ENCODE measurements around the gene EGFL7. TPM values are rescaled to one million over a fixed set of nuclear protein-coding genes. Genes with fewer than 3 reads are reported as not detected.
A peak's percentile ranks its signal among the peaks of the same experiment; 100 is the strongest.

EGFL7 gene
- total and polyA plus RNA-seq, 2 of the 8 experiments (the other 6 are each of a cell fraction or from before 2014, with no cell fraction given) = 37.8 to 53.4 TPM

GRCh38 chr9:136665111-136665703, 2.5 kb downstream of the EGFL7 start (continued):
- TF ChIP-seq RNF2 (IDR thresholded peaks at IDR 0.05; ENCODE audit: borderline replicate concordance, low read depth, low read length, missing control alignments, poor library complexity, severe bottlenecking) (no peak), CHD1 (IDR thresholded peaks at IDR 0.05; ENCODE audit: low read depth, low read length) (no peak), JUND (IDR thresholded peaks at IDR 0.05; ENCODE audit: low read length) (no peak), SAP30 (IDR thresholded peaks at IDR 0.05; ENCODE audit: insufficient read depth, insufficient replicate concordance, low read length) (no peak), GTF2F1 (IDR thresholded peaks at IDR 0.05; ENCODE audit: borderline replicate concordance, low read depth, low read length) (no peak), GABPA (IDR thresholded peaks at IDR 0.05; ENCODE audit: borderline replicate concordance, insufficient read depth, low read length) (peak; percentile 54), SIN3A (conservative IDR thresholded peaks at IDR 0.05 in 1 of 2, IDR thresholded peaks at IDR 0.05 in 1 of 2; ENCODE audit: low read depth in 1 of 2, low read length in 2 of 2) (no peak), TEAD4 (IDR thresholded peaks at IDR 0.05; ENCODE audit: low read depth, low read length) (no peak), SRF (IDR thresholded peaks at IDR 0.05; ENCODE audit: low read depth, low read length) (no peak), FOSL1 (IDR thresholded peaks at IDR 0.05; ENCODE audit: insufficient read depth, low read depth, low read length) (no peak), NRF1 (IDR thresholded peaks at IDR 0.05; ENCODE audit: low read depth, low read length) (no peak), PHF8 (conservative IDR thresholded peaks at IDR 0.05; ENCODE audit: low read depth, low read length) (0 out of 2 replicates have a peak, but pooled peaks have one; percentile 25), TAF7 (optimal IDR thresholded peaks at IDR 0.05; ENCODE audit: borderline replicate concordance, low read depth, low read length) (no peak)
- TF ChIP-seq, protein P1, sequence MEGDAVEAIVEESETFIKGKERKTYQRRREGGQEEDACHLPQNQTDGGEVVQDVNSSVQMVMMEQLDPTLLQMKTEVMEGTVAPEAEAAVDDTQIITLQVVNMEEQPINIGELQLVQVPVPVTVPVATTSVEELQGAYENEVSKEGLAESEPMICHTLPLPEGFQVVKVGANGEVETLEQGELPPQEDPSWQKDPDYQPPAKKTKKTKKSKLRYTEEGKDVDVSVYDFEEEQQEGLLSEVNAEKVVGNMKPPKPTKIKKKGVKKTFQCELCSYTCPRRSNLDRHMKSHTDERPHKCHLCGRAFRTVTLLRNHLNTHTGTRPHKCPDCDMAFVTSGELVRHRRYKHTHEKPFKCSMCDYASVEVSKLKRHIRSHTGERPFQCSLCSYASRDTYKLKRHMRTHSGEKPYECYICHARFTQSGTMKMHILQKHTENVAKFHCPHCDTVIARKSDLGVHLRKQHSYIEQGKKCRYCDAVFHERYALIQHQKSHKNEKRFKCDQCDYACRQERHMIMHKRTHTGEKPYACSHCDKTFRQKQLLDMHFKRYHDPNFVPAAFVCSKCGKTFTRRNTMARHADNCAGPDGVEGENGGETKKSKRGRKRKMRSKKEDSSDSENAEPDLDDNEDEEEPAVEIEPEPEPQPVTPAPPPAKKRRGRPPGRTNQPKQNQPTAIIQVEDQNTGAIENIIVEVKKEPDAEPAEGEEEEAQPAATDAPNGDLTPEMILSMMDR (IDR thresholded peaks at IDR 0.05; ENCODE audit: control extremely low read depth in 1 of 3, insufficient read depth in 1 of 3, low read depth in 1 of 3, low read length in 3 of 3) = peak in 2 of 3 experiments; percentile 8 to 25; a peak in 3 of 4 replicates
